GM19351 (cell line): ENCODE results near the gene CH25H.
"Not testable (repeated sequence)": the region's sequence is repeated elsewhere in the genome, so short reads cannot be mapped to it uniquely, and the experiment has no call there.

Source experiments
- ATAC-seq: cut with Tn5 transposase; IDR thresholded peaks from one replicate; pipeline ENCODE4 v1.9.1; 2021; ENCODE audit warnings: mild to moderate bottlenecking, moderate library complexity; ENCODE audit not compliant: unreplicated experiment

The CH25H gene

GRCh38 chr10:89207181-89207800 is at the start of gene CH25H:
Gene CH25H (minus strand): TSS chr10:89207317. CDS start chr10:89207292, 25 bp downstream.
- no peak for ATAC-seq

GRCh38 chr10:89256340-89256739 is 49.2 kb upstream of the CH25H start:
- ATAC-seq, result no peak

GRCh38 chr10:89255793-89256192 is 48.7 kb upstream of the CH25H start:
- no peak for ATAC-seq

GRCh38 chr10:89255091-89255579 is 48.0 kb upstream of the CH25H start:
- ATAC-seq, result not testable (repeated sequence)

GRCh38 chr10:89252225-89252585 is 45.1 kb upstream of the CH25H start:
- no peak for ATAC-seq

- ATAC-seq, result peak; percentile 91
Measured at GRCh38 chr10:89251409-89252224, 44.5 kb upstream of the CH25H start, which contains the start of gene LIPA. Gene LIPA (minus strand): TSS chr10:89251775. CDS start chr10:89247648, 4,127 bp downstream.

- ATAC-seq, result no peak
Measured at GRCh38 chr10:89250865-89251408, 43.8 kb upstream of the CH25H start.

- no peak for ATAC-seq
Measured at GRCh38 chr10:89248990-89249389, 41.9 kb upstream of the CH25H start.

- not testable (repeated sequence) for ATAC-seq
Measured at GRCh38 chr10:89247623-89248022, 40.5 kb upstream of the CH25H start.

GRCh38 chr10:89245802-89246201 is 38.7 kb upstream of the CH25H start:
- peak; percentile 45 for ATAC-seq

GRCh38 chr10:89242840-89243568 is 35.9 kb upstream of the CH25H start:
- no peak for ATAC-seq

GRCh38 chr10:89242345-89242684 is 35.2 kb upstream of the CH25H start:
- ATAC-seq, result no peak

- ATAC-seq, result no peak
Measured at GRCh38 chr10:89241486-89242344, 34.6 kb upstream of the CH25H start.

- no peak for ATAC-seq
Measured at GRCh38 chr10:89241026-89241425, 33.9 kb upstream of the CH25H start.

GRCh38 chr10:89240519-89240918 is 33.4 kb upstream of the CH25H start:
- ATAC-seq, result no peak

- no peak for ATAC-seq
Measured at GRCh38 chr10:89238956-89239644, 32.0 kb upstream of the CH25H start.

- ATAC-seq, result no peak
Measured at GRCh38 chr10:89237849-89238248, 30.7 kb upstream of the CH25H start.

GRCh38 chr10:89236226-89236797 is 29.2 kb upstream of the CH25H start:
- ATAC-seq, result no peak

- ATAC-seq, result no peak
Measured at GRCh38 chr10:89235073-89235798, 28.1 kb upstream of the CH25H start.
